ENCODE data around the gene CDH26. TPM values are rescaled to one million over a fixed set of nuclear protein-coding genes. Genes with fewer than 3 reads are reported as not detected.

CDH26 gene
- polyA plus RNA-seq, 1 donor from 2014 or later, result 0.43 TPM

GRCh38 chr20:59984541-59984940, 26.3 kb downstream of the CDH26 start:
- Histone ChIP-seq H3K9me2 (ENCODE audit: insufficient read depth, low read length) (no peaks in the 10 kb centered on the region), H3K9ac (ENCODE audit: low read length) (no peak overlapping the region), H3F3A (ENCODE audit: insufficient read depth, low read length, poor library complexity, severe bottlenecking) (no peaks in the 10 kb centered on the region), H3K36me3 (ENCODE audit: insufficient read depth, low read length) (no peaks in the 10 kb centered on the region), H3K4me2 (ENCODE audit: low read length) (no peak overlapping the region), H3K9me3 (ENCODE audit: low read length) (no peaks in the 10 kb centered on the region), H3K27ac (ENCODE audit: low read length) (no peak overlapping the region), H2AFZ (ENCODE audit: low read depth, low read length) (no peak overlapping the region), H3K79me2 (replicated peaks; ENCODE audit: insufficient read depth, low read length) (no peaks in the 10 kb centered on the region), H3K27me3 (ENCODE audit: insufficient read depth, low read depth, low read length) (no peaks in the 10 kb centered on the region), H3K4me3 (ENCODE audit: low read length) (no peak overlapping the region), H4K20me1 (ENCODE audit: insufficient read depth) (no peaks in the 10 kb centered on the region)
- TF ChIP-seq EP300 (conservative IDR thresholded peaks at IDR 0.05; ENCODE audit: poor library complexity, severe bottlenecking) (no peak), TAF1 (IDR thresholded peaks at IDR 0.05; ENCODE audit: low read depth) (no peak), POLR2AphosphoS5 (IDR thresholded peaks at IDR 0.05) (no peak), EZH2 (IDR thresholded peaks at IDR 0.05; ENCODE audit: borderline replicate concordance, insufficient read depth, low read length, poor library complexity, severe bottlenecking) (no peak), SMC3 (conservative IDR thresholded peaks at IDR 0.05; ENCODE audit: poor library complexity) (no peak), REST (IDR thresholded peaks at IDR 0.05; ENCODE audit: borderline replicate concordance) (no peak), MXI1 (conservative IDR thresholded peaks at IDR 0.05; ENCODE audit: poor library complexity, severe bottlenecking) (no peak)

DNA sequence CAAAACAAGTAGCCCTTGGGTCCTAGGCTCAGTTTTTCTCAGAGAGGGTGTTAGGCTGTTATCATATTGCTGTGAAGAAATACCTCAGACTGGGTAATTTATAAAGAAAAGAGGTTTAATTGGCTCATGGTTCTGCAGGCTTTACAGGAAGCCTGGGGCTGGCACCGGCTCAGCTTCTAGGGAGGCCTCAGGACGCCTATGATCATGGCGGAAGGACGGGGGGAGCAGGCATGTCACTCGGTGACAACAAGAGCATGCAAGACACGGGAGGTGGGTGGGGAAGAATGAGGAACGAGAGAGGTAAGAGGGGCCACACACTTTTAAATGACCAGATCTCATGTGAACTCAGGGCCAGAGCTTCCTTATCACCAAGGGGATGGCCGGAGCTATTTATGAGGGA, 26.9 kb downstream of the CDH26 start:
- H3K79me2 ChIP-seq (replicated peaks; ENCODE audit: insufficient read depth, low read length), result no peaks in the 10 kb centered on the region
- H3K9me2 ChIP-seq (ENCODE audit: insufficient read depth, low read length), result no peaks in the 10 kb centered on the region
- no peaks in the 10 kb centered on the region for H3K36me3 ChIP-seq (ENCODE audit: insufficient read depth, low read length)
- H3K4me3 ChIP-seq (ENCODE audit: low read length), result no peak overlapping the region
- no peak for TF ChIP-seq EZH2 (IDR thresholded peaks at IDR 0.05; ENCODE audit: borderline replicate concordance, insufficient read depth, low read length, poor library complexity, severe bottlenecking)
- TF ChIP-seq RAD21 (conservative IDR thresholded peaks at IDR 0.05), result no peak
- TF ChIP-seq TAF1 (IDR thresholded peaks at IDR 0.05; ENCODE audit: low read depth), result no peak
- no peak for TF ChIP-seq MXI1 (conservative IDR thresholded peaks at IDR 0.05; ENCODE audit: poor library complexity, severe bottlenecking)
- no peak for TF ChIP-seq EP300 (conservative IDR thresholded peaks at IDR 0.05; ENCODE audit: poor library complexity, severe bottlenecking)
- TF ChIP-seq, protein P1, sequence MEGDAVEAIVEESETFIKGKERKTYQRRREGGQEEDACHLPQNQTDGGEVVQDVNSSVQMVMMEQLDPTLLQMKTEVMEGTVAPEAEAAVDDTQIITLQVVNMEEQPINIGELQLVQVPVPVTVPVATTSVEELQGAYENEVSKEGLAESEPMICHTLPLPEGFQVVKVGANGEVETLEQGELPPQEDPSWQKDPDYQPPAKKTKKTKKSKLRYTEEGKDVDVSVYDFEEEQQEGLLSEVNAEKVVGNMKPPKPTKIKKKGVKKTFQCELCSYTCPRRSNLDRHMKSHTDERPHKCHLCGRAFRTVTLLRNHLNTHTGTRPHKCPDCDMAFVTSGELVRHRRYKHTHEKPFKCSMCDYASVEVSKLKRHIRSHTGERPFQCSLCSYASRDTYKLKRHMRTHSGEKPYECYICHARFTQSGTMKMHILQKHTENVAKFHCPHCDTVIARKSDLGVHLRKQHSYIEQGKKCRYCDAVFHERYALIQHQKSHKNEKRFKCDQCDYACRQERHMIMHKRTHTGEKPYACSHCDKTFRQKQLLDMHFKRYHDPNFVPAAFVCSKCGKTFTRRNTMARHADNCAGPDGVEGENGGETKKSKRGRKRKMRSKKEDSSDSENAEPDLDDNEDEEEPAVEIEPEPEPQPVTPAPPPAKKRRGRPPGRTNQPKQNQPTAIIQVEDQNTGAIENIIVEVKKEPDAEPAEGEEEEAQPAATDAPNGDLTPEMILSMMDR (IDR thresholded peaks at IDR 0.05; ENCODE audit: poor library complexity, severe bottlenecking), result no peak
- TF ChIP-seq REST (IDR thresholded peaks at IDR 0.05; ENCODE audit: borderline replicate concordance), result no peak
- no peak for TF ChIP-seq POLR2AphosphoS5 (IDR thresholded peaks at IDR 0.05)
- TF ChIP-seq SMC3 (conservative IDR thresholded peaks at IDR 0.05; ENCODE audit: poor library complexity), result no peak
- H4K20me1 ChIP-seq (ENCODE audit: insufficient read depth), result no peaks in the 10 kb centered on the region
- no peaks in the 10 kb centered on the region for H3K27me3 ChIP-seq (ENCODE audit: insufficient read depth, low read depth, low read length)
- no peaks in the 10 kb centered on the region for H3F3A ChIP-seq (ENCODE audit: insufficient read depth, low read length, poor library complexity, severe bottlenecking)
- H2AFZ ChIP-seq (ENCODE audit: low read depth, low read length), result no peak overlapping the region
- H3K9me3 ChIP-seq (ENCODE audit: low read length), result no peaks in the 10 kb centered on the region
- H3K27ac ChIP-seq (ENCODE audit: low read length), result no peak overlapping the region
- no peak overlapping the region for H3K4me2 ChIP-seq (ENCODE audit: low read length)
- H3K9ac ChIP-seq (ENCODE audit: low read length), result no peak overlapping the region

All from neural cell (in vitro differentiated cells).